GM10248 (cell line): ENCODE data around the gene DIP2B.
"Not testable (repeated sequence)": the region's sequence is repeated elsewhere in the genome, so short reads cannot be mapped to it uniquely, and the experiment has no call there.

ENCODE experiments used
- CTCF ChIA-PET: fragments of 300-600 bp; sonication (Branson Sonifier 250); formaldehyde crosslinking; extraction: SDS; loops from one replicate; lab custom pipeline; 2021; ENCODE audit warnings: antibody characterized with exemption; lab: Yijun Ruan, JAX
- POLR2A ChIA-PET: fragments of 350-650 bp; sonication (Branson Sonifier 250); formaldehyde crosslinking; extraction: SDS; loops from one replicate; lab custom pipeline; 2020; ENCODE audit warnings: antibody characterized with exemption; lab: Yijun Ruan, JAX
- DNase-seq: peaks from one replicate; pipeline ENCODE4 v3.0.0; 2012; ENCODE audit errors: extremely low spot score
- CTCF ChIP-seq: IDR thresholded peaks from 2 replicates; pipeline ENCODE4 v1.5.1; 2012; ENCODE audit warnings: mild to moderate bottlenecking, low read depth; ENCODE audit errors: extremely low read depth, missing control alignments, control extremely low read depth

DIP2B gene

GRCh38 chr12:50676756-50677155 lies 172.0 kb downstream of the DIP2B start:
- DNase-seq = no peak
- ChIA-PET CTCF (interaction anchor here (0.9 to 1.4 kb wide), 3 partner anchors 9 to 89 kb away, joined by 3 to 4 read pairs (median 3); no protein-coding TSS in a partner anchor), POLR2A (no interaction called here)
- TF ChIP-seq CTCF = no peak

GRCh38 chr12:50677858-50678257 lies 173.1 kb downstream of the DIP2B start:
- ChIA-PET CTCF (no interaction called here), POLR2A (no interaction called here)
- no peak for DNase-seq
- TF ChIP-seq CTCF = no peak

GRCh38 chr12:50678650-50679365 lies 174.0 kb downstream of the DIP2B start:
- CTCF ChIA-PET = interaction anchor here (1.0 to 1.3 kb wide), 5 partner anchors 11 to 174 kb away, joined by 3 to 5 read pairs (median 3); partner anchors contain the start of gene DIP2B
- no peak for TF ChIP-seq CTCF
- POLR2A ChIA-PET = no interaction called here
- no peak for DNase-seq

- no peak for DNase-seq
- ChIA-PET CTCF (interaction anchor here (1.0 to 1.3 kb wide), 6 partner anchors 8 to 175 kb away, joined by 3 to 5 read pairs (median 4); partner anchors contain the start of gene DIP2B), POLR2A (no interaction called here)
- no peak for TF ChIP-seq CTCF
Measured at GRCh38 chr12:50679612-50680011, 174.8 kb downstream of the DIP2B start.

- CTCF ChIA-PET = interaction anchor here (1.3 kb wide), 1 partner anchor 10 kb away, joined by 4 read pairs; no protein-coding TSS in a partner anchor
- POLR2A ChIA-PET, DNase-seq: not testable (repeated sequence)
Measured at GRCh38 chr12:50681064-50681463, 176.3 kb downstream of the DIP2B start.

- ChIA-PET CTCF (interaction anchor here (1.0 to 4.2 kb wide), 6 partner anchors 9 to 43 kb away, joined by 3 to 15 read pairs (median 4); no protein-coding TSS in a partner anchor), POLR2A (no interaction called here)
- TF ChIP-seq CTCF = no peak
- DNase-seq = no peak
Measured at GRCh38 chr12:50685641-50686040, 180.9 kb downstream of the DIP2B start.

- CTCF ChIA-PET = interaction anchor here (1.0 to 4.2 kb wide), 4 partner anchors 8 to 42 kb away, joined by 3 to 15 read pairs (median 4); no protein-coding TSS in a partner anchor
- no peak for TF ChIP-seq CTCF
- DNase-seq = no peak
- POLR2A ChIA-PET = no interaction called here
Measured at GRCh38 chr12:50686406-50686805, 181.6 kb downstream of the DIP2B start.
